OCI-LY1 (cell line): ENCODE measurements around the gene WDR55.

Source experiments
- H2AFZ ChIP-seq: fragments of 200-600 bp; sonication (generic), shearing (Covaris generic); 2 replicates; pipeline ENCODE4 v1.6.0; 2014; ENCODE audit warnings: antibody characterized with exemption, mild to moderate bottlenecking, low read length
- H3F3A ChIP-seq: fragments of 200-600 bp; sonication (generic), shearing (Covaris generic); 2 replicates; pipeline ENCODE4 v1.6.0; 2014; ENCODE audit warnings: mild to moderate bottlenecking, antibody characterized with exemption, low read length, moderate library complexity; ENCODE audit not compliant: insufficient read depth
- H3K27ac ChIP-seq: fragments of 200-600 bp; sonication (generic); 2 replicates; pipeline ENCODE4 v1.5.1; 2014; ENCODE audit warnings: low read length, mixed run types, mild to moderate bottlenecking, low read depth; ENCODE audit not compliant: poor library complexity, severe bottlenecking
- H3K27me3 ChIP-seq: fragments of 200-600 bp; sonication (generic); 2 replicates; pipeline ENCODE4 v1.6.0; 2014; ENCODE audit warnings: antibody characterized with exemption, mild to moderate bottlenecking, low read length, moderate library complexity; ENCODE audit not compliant: insufficient read depth
- H3K36me3 ChIP-seq: fragments of 200-600 bp; sonication (generic); 2 replicates; pipeline ENCODE4 v1.6.1; 2014; ENCODE audit warnings: mild to moderate bottlenecking, antibody characterized with exemption, low read length, moderate library complexity, mixed read lengths; ENCODE audit not compliant: insufficient read depth
- H3K4me1 ChIP-seq: fragments of 200-600 bp; sonication (generic); 2 replicates; pipeline ENCODE4 v1.5.1; 2014; ENCODE audit warnings: mild to moderate bottlenecking, low read length, moderate library complexity; ENCODE audit not compliant: insufficient read depth, severe bottlenecking
- H3K4me2 ChIP-seq: fragments of 200-600 bp; sonication (generic), shearing (Covaris generic); 2 replicates; pipeline ENCODE4 v1.6.1; 2014; ENCODE audit warnings: low read length
- H3K4me3 ChIP-seq: fragments of 200-600 bp; sonication (generic); 2 replicates; pipeline ENCODE4 v1.5.1; 2014; ENCODE audit warnings: low read length, low read depth, mild to moderate bottlenecking, mixed read lengths; ENCODE audit not compliant: poor library complexity, severe bottlenecking
- H3K79me2 ChIP-seq: fragments of 200-600 bp; shearing (Covaris generic); 2 replicates; pipeline ENCODE4 v1.6.1; 2016; ENCODE audit warnings: mixed run types, low read length, mixed read lengths; ENCODE audit not compliant: insufficient read depth
- H3K9ac ChIP-seq: fragments of 200-600 bp; sonication (generic), shearing (Covaris generic); 2 replicates; pipeline ENCODE4 v1.6.1; 2014; ENCODE audit warnings: mild to moderate bottlenecking, low read length, mixed read lengths
- H3K9me2 ChIP-seq: fragments of 200-600 bp; sonication (generic), shearing (Covaris generic); 2 replicates; pipeline ENCODE4 v1.6.1; 2014; ENCODE audit warnings: low read depth, mild to moderate bottlenecking, low read length, mixed read lengths
- H3K9me3 ChIP-seq: fragments of 200-600 bp; shearing (Covaris generic); 2 replicates; pipeline ENCODE4 v1.6.1; 2014; ENCODE audit warnings: low read length, mixed read lengths
- H4K20me1 ChIP-seq: fragments of 200-600 bp; sonication (generic), shearing (Covaris generic); 2 replicates; pipeline ENCODE4 v1.6.0; 2016; ENCODE audit warnings: mild to moderate bottlenecking, low read length; ENCODE audit not compliant: insufficient read depth
- CTCF ChIP-seq: fragments of 200-600 bp; sonication (generic), shearing (Covaris generic); IDR thresholded peaks from 2 replicates; pipeline ENCODE4 v1.5.1; 2017; ENCODE audit warnings: mild to moderate bottlenecking, antibody characterized with exemption, low read length, moderate library complexity, mixed read lengths
- EZH2 ChIP-seq: fragments of 200-600 bp; sonication (generic), shearing (Covaris generic); IDR thresholded peaks from 2 replicates; pipeline ENCODE4 v1.8.0; 2017; ENCODE audit warnings: borderline replicate concordance, mixed run types, mild to moderate bottlenecking, antibody characterized with exemption, low read length, moderate library complexity, mixed read lengths

WDR55 gene

GRCh38 chr5:140631831-140632365 is 32.8 kb upstream of the WDR55 start:
- Histone ChIP-seq H3K27me3 (peaks cover 6% of the 10 kb centered on the region; the same call in 1 of the 2 replicates), H3K79me2 (no peaks in the 10 kb centered on the region), H4K20me1 (no peaks in the 10 kb centered on the region), H3K9me2 (no peaks in the 10 kb centered on the region), H3K4me3 (peak overlapping the region; percentile 53), H3K36me3 (no peaks in the 10 kb centered on the region), H3F3A (no peaks in the 10 kb centered on the region), H3K4me2 (peak overlapping the region; percentile 77), H3K9ac (peak overlapping the region; percentile 18; the same call in 1 of the 2 replicates), H3K9me3 (peaks cover 7% of the 10 kb centered on the region), H3K27ac (no peak overlapping the region), H2AFZ (no peak overlapping the region), H3K4me1 (peaks cover 16% of the 10 kb centered on the region)
- TF ChIP-seq EZH2 (no peak), CTCF (no peak)

GRCh38 chr5:140632366-140633020 is 32.2 kb upstream of the WDR55 start:
- H3K4me2 ChIP-seq, result peak overlapping the region; percentile 77

GRCh38 chr5:140633021-140633471 is 31.7 kb upstream of the WDR55 start, which contains the start of gene CD14:
Gene CD14, minus strand, starts transcription at chr5:140633175. Its CDS starts 104 bp downstream, at chr5:140633071.
- Histone ChIP-seq H3K9me2 (no peaks in the 10 kb centered on the region), H3K4me3 (peak within 1 kb of the TSS; percentile 53), H3K79me2 (no peaks in the 10 kb centered on the region), H3K4me2 (peak within 1 kb of the TSS; percentile 77), H3K27ac (no peak within 1 kb of the TSS), H3K4me1 (peaks cover 16% of the 10 kb centered on the region), H4K20me1 (no peaks in the 10 kb centered on the region), H3K9ac (peak within 1 kb of the TSS; percentile 18; the same call in 1 of the 2 replicates), H3K27me3 (peaks cover 6% of the 10 kb centered on the region; the same call in 1 of the 2 replicates), H3F3A (no peaks in the 10 kb centered on the region), H3K9me3 (peaks cover 2% of the 10 kb centered on the region; the same call in 1 of the 2 replicates), H2AFZ (no peak within 1 kb of the TSS), H3K36me3 (no peaks in the 10 kb centered on the region)
- TF ChIP-seq CTCF (no peak), EZH2 (no peak)

More at GRCh38 chr5:140632366-140633020, 32.2 kb upstream of the WDR55 start:
- Histone ChIP-seq H3K4me3 (peak overlapping the region; percentile 53), H3K36me3 (no peaks in the 10 kb centered on the region), H3K79me2 (no peaks in the 10 kb centered on the region), H3K9me2 (no peaks in the 10 kb centered on the region), H3K27ac (no peak overlapping the region), H3F3A (no peaks in the 10 kb centered on the region), H3K4me1 (peaks cover 16% of the 10 kb centered on the region), H3K9ac (peak overlapping the region; percentile 18; the same call in 1 of the 2 replicates), H3K27me3 (peaks cover 6% of the 10 kb centered on the region; the same call in 1 of the 2 replicates), H3K9me3 (peaks cover 4% of the 10 kb centered on the region), H2AFZ (no peak overlapping the region), H4K20me1 (no peaks in the 10 kb centered on the region)
- TF ChIP-seq CTCF, result no peak
- TF ChIP-seq EZH2, result no peak
